NB4 (cell line): Measurements from ENCODE around the gene GOLIM4.
A peak's percentile ranks its signal among the peaks of the same experiment; 100 is the strongest.

Experiments used
- DNase-seq: peaks from one replicate; pipeline ENCODE4 v3.0.0; 2010; ENCODE audit warnings: low read depth
- H3K4me3 ChIP-seq: one replicate; pipeline ENCODE4 v1.5.1; 2011; ENCODE audit warnings: mild to moderate bottlenecking, low read depth, low read length, moderate library complexity
- MYC ChIP-seq: IDR thresholded peaks from 2 replicates; pipeline ENCODE4 v1.6.1; 2011; ENCODE audit warnings: low read depth, low read length
- POLR2A ChIP-seq: IDR thresholded peaks from 2 replicates; pipeline ENCODE4 v1.6.1; 2011; ENCODE audit warnings: mild to moderate bottlenecking; ENCODE audit not compliant: insufficient read length; ENCODE audit errors: extremely low read depth
- TF ChIP-seq, protein P1 (sequence below): IDR thresholded peaks from one replicate; pipeline ENCODE4 v1.5.1; 2012; ENCODE audit warnings: low read depth, low read length
- TF ChIP-seq, protein P2 (sequence below): IDR thresholded peaks from 2 replicates; pipeline ENCODE4 v1.6.1; 2011; ENCODE audit warnings: low read depth, low read length

GOLIM4 gene

DNA sequence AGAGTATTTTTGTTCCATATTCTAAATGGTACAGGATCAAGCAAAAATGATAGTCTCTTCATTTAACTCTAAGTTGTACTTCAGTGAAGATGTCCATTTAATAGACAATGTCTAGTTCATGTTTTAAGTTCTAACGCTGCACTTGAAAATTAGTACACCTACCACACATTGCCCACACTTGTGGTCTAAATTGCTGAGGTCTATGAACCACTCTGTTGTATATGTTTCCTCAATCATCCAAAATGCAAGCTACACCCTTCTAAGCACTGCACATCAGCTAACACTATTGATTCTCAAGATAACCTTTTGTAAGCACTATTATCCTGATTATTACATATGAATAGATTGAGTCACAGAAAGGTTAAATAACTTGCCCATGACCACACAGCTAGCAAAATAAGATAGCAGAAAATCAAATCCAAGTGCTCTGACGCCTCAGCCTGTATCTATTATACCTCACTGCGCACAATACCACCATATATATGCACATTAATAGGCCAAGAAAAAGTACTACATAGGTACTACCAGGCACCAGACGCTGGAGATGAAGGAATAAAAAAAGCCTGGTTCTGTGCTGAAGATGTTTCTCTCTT, 6.4 kb downstream of the GOLIM4 start:
- TF ChIP-seq, protein P1, sequence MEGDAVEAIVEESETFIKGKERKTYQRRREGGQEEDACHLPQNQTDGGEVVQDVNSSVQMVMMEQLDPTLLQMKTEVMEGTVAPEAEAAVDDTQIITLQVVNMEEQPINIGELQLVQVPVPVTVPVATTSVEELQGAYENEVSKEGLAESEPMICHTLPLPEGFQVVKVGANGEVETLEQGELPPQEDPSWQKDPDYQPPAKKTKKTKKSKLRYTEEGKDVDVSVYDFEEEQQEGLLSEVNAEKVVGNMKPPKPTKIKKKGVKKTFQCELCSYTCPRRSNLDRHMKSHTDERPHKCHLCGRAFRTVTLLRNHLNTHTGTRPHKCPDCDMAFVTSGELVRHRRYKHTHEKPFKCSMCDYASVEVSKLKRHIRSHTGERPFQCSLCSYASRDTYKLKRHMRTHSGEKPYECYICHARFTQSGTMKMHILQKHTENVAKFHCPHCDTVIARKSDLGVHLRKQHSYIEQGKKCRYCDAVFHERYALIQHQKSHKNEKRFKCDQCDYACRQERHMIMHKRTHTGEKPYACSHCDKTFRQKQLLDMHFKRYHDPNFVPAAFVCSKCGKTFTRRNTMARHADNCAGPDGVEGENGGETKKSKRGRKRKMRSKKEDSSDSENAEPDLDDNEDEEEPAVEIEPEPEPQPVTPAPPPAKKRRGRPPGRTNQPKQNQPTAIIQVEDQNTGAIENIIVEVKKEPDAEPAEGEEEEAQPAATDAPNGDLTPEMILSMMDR: no peak
- TF ChIP-seq POLR2A (no peak), MYC (no peak)
- TF ChIP-seq, protein P2, sequence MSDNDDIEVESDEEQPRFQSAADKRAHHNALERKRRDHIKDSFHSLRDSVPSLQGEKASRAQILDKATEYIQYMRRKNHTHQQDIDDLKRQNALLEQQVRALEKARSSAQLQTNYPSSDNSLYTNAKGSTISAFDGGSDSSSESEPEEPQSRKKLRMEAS: no peak
- no peak overlapping the region for H3K4me3 ChIP-seq
- DNase-seq: no peak

DNA sequence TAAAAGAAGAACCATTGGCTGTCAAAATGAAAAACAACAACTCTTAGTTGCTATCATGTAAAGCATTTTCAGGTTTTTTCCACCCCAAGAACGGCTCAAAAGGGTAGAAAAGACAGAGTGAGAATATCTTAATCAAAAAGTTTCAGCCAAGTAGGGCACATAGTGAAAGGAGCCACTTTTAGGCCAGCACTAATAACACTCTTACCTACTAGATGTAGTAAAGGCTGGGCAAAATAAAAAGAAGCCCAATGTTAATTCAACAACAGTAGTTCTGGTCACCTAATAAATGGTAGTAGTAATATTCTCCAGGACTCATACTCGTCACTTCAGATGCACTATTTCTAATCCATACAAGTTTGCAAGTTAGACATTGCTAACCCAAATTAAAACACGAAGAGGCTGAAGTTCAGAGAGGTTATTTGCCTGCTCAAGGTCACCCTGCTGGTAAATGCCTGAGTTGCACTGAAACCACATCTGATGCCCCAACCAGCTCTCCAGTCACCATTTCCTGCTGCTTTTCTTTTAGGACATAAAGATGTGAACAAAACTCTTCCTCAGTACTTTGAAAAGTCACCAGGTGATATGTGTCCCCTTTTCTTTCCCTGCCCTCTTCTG, 7.5 kb downstream of the GOLIM4 start:
- peak; percentile 64 for DNase-seq
- no peak overlapping the region for H3K4me3 ChIP-seq
- TF ChIP-seq POLR2A: no peak
- no peak for TF ChIP-seq MYC
- TF ChIP-seq, protein P1: peak; percentile 20

DNA sequence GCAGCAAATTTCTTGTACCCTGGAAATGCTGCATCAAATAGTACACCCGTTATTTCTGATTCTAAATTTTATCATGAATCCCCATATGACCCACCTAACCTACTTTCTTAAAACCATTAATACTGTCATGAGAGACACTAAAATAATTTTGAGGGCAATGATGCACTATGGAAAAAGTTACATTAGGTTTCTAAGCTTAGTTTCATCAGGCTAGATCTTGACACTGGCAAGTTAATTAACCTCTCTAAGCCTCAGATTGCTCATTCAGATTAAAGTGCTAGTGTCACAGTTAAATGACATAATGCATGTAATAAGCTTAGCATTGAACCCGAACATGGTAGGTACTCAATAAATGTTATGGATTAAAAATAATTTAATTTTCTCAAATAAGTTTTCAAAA, 8.2 kb downstream of the GOLIM4 start:
- H3K4me3 ChIP-seq: no peak overlapping the region
- DNase-seq: no peak
- TF ChIP-seq, protein P2: no peak
- TF ChIP-seq MYC (no peak), POLR2A (no peak)
- TF ChIP-seq, protein P1: no peak

DNA sequence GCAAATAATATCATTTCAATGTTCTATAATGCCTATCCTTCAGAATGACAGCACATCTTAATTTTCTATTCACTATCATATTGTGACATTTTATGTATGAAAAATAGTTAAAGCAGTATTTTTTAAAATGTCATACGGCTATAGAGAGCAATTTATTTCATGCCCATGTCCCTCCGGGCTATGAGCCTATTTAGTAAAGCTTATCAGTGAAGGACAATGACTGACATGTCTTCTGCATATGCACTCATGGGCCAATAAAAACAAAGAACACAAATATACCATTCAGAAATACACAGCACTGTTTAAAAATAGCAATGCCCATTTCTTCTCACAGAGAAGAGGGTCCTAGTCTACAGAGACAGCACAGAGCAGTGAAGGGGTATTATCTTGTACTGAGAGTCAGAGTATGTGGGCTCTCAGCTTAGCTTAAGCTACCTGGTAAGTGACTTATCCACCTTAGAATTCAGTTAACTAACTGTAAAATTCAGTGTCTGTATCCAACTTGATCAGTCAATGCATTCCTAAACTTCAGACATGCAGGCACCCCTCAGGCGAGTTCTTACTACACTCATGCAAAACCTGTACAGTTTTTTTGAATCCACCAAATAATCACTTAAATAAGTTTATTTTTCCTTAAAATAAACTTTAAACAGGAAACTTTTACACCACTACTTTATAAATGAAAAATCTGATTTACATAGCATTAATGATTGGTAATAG, 9.0 kb downstream of the GOLIM4 start:
- TF ChIP-seq, protein P2: no peak
- TF ChIP-seq POLR2A (no peak), MYC (no peak)
- TF ChIP-seq, protein P1: no peak
- no peak overlapping the region for H3K4me3 ChIP-seq
- no peak for DNase-seq

DNA sequence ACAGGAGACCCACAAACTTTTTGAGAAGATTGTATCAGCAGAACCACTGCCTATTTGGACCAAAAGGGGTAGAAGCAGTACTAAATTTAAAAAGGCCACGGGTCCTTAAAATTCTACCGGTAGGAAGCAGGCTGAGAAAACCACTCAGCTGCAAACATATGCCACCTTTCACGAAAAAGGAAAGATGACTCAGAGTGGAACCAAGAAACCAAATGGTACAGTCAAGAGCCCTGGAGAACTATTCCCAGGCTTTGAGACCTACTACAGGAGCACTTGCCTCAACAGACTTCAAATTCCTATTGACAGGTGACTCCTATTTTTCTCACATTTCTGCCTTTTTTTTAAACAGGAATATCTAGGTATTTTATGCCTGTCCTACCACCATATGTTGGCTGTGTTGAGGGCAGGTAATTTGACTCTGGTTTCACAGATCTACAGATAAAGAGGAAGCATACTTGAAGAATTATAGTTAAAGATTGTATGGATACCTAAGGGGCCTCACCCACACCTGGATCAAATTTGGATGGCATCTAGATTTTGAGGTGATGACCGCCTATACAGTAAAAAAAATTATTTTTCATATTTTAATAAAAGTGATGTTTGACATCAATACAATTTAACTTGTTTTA, 10.1 kb downstream of the GOLIM4 start:
- TF ChIP-seq POLR2A (no peak), MYC (no peak)
- TF ChIP-seq, protein P1: no peak
- TF ChIP-seq, protein P2: no peak
- DNase-seq: peak; percentile 41
- no peak overlapping the region for H3K4me3 ChIP-seq
